Astrocyte of the spinal cord (primary cell): ENCODE measurements around the gene SLC5A2.

Experiments
- DNase-seq: peaks from one replicate; pipeline ENCODE4 v3.0.0; 2011; ENCODE audit warnings: low read depth, low spot score
- H3K4me3 ChIP-seq: 2 replicates; pipeline ENCODE4 v1.5.1; 2011; ENCODE audit warnings: low read depth, mild to moderate bottlenecking, low read length, moderate library complexity
- CTCF ChIP-seq: IDR thresholded peaks from 2 replicates; pipeline ENCODE4 v1.5.1; 2012; ENCODE audit warnings: low read depth, mild to moderate bottlenecking, low read length, inconsistent platforms
- in situ Hi-C: cut with HindIII; loops from 2 replicates; pipeline ENCODE4 v1.10.0; 2017; ENCODE audit warnings: low sequenced_read_pairs

SLC5A2 gene

GRCh38 chr16:31487720-31488467 is 5.0 kb downstream of the SLC5A2 start:
- in situ Hi-C loops, result no loop called here
- no peak for DNase-seq
- H3K4me3 ChIP-seq, result peak overlapping the region; percentile 45
- no peak for TF ChIP-seq CTCF

- in situ Hi-C loops, result no loop called here
- DNase-seq, result no peak
- no peak for TF ChIP-seq CTCF
- H3K4me3 ChIP-seq, result no peak overlapping the region
These were observed 5.8 kb downstream of the SLC5A2 start for GRCh38 chr16:31488468-31489297.

GRCh38 chr16:31489298-31489564 is 6.3 kb downstream of the SLC5A2 start:
- no peak for TF ChIP-seq CTCF
- H3K4me3 ChIP-seq, result no peak overlapping the region
- DNase-seq, result no peak
- in situ Hi-C loops, result no loop called here

- no peak for TF ChIP-seq CTCF
- no peak for DNase-seq
- in situ Hi-C loops, result no loop called here
- H3K4me3 ChIP-seq, result no peak overlapping the region
These were observed 7.0 kb downstream of the SLC5A2 start for GRCh38 chr16:31489616-31490584.

- TF ChIP-seq CTCF, result no peak
- in situ Hi-C loops, result no loop called here
- no peak for DNase-seq
These were observed 9.0 kb downstream of the SLC5A2 start for GRCh38 chr16:31491778-31492418.

GRCh38 chr16:31493506-31494125 is 10.7 kb downstream of the SLC5A2 start:
- in situ Hi-C loops, result no loop called here
- no peak for TF ChIP-seq CTCF
- no peak overlapping the region for H3K4me3 ChIP-seq
- DNase-seq, result no peak

More at GRCh38 chr16:31491778-31492418, 9.0 kb downstream of the SLC5A2 start:
- no peak overlapping the region for H3K4me3 ChIP-seq
